GM12874 (cell line): ENCODE data around the gene RIMKLA.

ENCODE experiments used
- CTCF ChIP-seq: IDR thresholded peaks from 2 replicates; pipeline ENCODE4 v1.5.1; 2011; ENCODE audit warnings: low read depth, mild to moderate bottlenecking, control low read depth, low read length, moderate library complexity; ENCODE audit not compliant: insufficient read depth

The RIMKLA gene

DNA sequence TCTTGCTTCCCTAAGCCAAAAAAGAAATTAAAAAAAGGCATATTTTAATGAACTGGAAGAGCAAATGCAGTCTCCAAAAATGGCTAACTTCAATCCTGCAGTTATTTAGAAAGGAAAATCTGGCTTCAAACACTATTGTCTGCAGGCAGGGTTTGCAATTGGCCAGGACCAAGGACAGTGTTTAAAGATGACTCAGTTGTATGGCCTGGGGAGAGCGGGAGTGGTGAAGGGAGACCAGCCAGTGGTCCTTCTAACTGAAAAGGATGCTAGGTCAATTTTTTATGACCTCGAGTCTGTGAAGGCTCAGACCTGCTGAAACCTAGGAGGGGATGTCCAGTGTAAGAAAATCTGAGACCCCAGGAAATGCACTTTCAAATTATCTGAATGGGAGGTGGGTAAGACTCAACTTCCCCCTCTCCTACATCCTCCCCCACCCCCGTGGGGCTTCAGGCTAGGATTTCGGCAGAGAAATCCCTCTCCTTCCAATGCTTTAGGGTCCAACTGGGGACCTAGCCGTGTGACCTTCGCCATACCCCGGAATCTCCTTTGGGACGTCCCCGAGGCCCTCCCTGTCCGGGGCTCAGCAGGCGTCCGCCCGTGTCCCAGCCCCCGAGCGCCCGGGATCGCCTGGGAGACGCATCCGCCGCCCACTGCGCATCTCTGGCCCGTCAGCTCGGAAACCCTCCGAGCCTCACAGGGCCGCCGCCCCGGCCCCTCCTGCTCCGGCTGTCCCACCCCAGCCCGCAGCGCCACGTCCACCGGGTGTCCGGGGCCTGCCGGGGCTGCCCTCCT lies 602 bp upstream of the RIMKLA start:
- no peak for TF ChIP-seq CTCF

GRCh38 chr1:42381280-42381673 lies 685 bp downstream of the RIMKLA start:
- TF ChIP-seq CTCF, result no peak

- no peak for TF ChIP-seq CTCF
These were observed 4.7 kb downstream of the RIMKLA start for GRCh38 chr1:42385283-42385682.

DNA sequence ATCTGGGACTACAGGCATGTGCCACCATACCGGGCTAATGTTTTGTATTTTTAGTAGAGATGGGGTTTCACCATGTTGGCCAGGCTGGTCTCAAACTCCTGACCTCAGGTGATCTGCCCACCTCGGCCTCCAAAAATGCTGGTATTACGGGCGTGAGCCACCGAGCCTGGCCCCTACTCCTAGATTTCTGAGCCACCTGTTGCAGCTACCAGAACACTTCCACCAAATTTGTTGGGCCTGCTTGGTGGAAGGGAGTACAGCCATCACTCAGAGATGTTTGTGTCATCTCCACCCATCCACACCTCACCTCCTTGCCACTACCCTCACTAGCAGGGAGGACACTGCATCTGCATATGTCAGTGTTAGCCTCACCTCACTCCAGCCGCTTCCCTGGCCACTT lies 5.5 kb downstream of the RIMKLA start:
- TF ChIP-seq CTCF, result no peak

- no peak for TF ChIP-seq CTCF
These were observed 11.7 kb downstream of the RIMKLA start for GRCh38 chr1:42392255-42392654.

DNA sequence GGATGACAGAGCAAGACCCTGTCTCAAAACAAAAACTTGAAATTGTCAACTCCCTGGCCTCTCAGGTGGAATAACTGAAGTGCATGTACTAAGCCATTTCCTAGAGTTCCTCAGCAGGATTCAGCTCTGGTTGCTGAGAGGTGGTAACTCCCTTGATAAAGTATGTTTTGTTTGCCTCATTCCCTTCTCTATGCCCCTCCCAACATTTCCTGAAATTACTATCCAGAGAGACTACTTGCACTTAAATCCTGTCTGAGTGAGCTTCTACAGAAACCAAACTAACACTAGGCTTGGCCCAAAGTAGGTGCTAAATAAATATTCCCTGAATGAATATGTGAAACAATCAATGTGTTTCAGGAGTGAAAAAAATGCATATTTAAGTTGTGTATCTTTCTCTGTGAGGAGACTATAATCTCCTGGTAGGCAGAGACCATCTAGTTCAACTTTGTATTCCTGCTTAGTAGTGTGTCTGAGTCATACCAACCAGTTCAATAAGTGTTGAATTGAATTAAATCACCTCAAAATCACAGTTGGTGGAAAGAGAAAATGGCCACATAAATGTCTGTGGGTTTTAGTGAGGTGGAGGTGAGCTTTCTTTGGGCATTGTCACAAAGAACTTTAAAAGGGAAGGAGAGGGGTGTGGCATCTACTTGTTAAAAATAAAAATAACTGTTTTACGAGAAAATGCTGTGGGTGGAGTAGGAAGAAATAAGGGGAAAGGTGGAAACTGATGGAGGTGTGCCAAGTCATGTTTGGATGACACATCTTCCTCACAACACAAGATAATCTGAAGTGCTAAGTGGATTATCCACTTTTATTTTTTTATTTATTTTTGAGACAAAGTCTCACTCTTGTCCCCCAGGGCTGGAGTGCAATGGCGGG lies 12.6 kb downstream of the RIMKLA start:
- TF ChIP-seq CTCF, result no peak

DNA sequence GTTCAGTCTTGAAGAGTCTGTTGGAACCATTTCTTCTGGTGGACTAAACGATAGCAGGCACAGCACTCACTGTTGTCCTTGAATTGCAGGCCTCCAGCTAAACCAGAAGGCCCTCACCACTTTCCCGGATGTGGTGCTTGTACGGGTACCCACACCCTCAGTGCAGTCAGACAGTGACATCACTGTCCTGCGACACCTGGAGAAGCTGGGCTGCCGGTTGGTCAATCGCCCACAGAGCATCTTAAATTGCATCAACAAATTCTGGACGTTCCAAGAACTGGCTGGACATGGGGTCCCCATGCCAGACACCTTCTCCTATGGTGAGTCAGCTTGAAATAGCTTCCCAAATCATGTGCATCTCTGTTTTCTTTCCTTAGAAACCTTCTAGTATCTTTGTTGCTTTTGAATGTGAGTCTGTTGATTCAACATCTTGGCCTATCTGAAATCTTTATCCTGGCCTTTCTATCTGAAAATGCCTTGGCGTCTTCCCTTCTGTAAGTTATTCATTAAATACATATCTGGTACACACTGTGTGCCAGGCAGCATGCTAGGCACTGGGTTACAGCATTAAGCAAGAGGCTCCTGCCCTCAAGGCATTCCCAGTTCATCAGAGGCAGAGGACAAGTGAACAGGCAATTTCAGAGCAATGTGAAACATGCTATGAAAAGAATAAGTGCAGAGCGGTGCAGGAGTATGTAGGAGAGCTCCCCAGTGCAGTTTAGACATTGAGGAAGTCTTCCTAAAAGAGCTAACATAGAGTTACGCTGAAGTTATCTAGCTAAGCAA lies 18.9 kb downstream of the RIMKLA start:
- TF ChIP-seq CTCF, result no peak
